CD4-positive, alpha-beta T cell treated with Interleukin-21 for 1 hour (primary cell): ENCODE results near the gene SMOC2.

Experiments
- DNase-seq: peaks from one replicate; pipeline ENCODE4 v3.0.0-alpha.2; 2020

Gene SMOC2

GRCh38 chr6:168415993-168416530 is 24.9 kb upstream of the SMOC2 start:
- no peak for DNase-seq

GRCh38 chr6:168416531-168416930 is 24.5 kb upstream of the SMOC2 start:
- DNase-seq: no peak

GRCh38 chr6:168417191-168417590 is 23.8 kb upstream of the SMOC2 start:
- no peak for DNase-seq

GRCh38 chr6:168417679-168418557 is 23.1 kb upstream of the SMOC2 start:
- no peak for DNase-seq

- no peak for DNase-seq
Observed at GRCh38 chr6:168418711-168419121, 22.3 kb upstream of the SMOC2 start.

GRCh38 chr6:168419569-168419968 is 21.4 kb upstream of the SMOC2 start:
- DNase-seq: no peak

- DNase-seq: no peak
Observed at GRCh38 chr6:168420084-168420483, 20.9 kb upstream of the SMOC2 start.

- DNase-seq: no peak
Observed at GRCh38 chr6:168420706-168421105, 20.3 kb upstream of the SMOC2 start.

GRCh38 chr6:168427184-168427583 is 13.8 kb upstream of the SMOC2 start:
- no peak for DNase-seq

- no peak for DNase-seq
Observed at GRCh38 chr6:168428052-168428826, 12.7 kb upstream of the SMOC2 start.

GRCh38 chr6:168428863-168429262 is 12.1 kb upstream of the SMOC2 start:
- DNase-seq: no peak

- no peak for DNase-seq
Observed at GRCh38 chr6:168432196-168432595, 8.8 kb upstream of the SMOC2 start.

- DNase-seq: no peak
Observed at GRCh38 chr6:168433898-168434297, 7.1 kb upstream of the SMOC2 start.

- DNase-seq: no peak
Observed at GRCh38 chr6:168434505-168434904, 6.5 kb upstream of the SMOC2 start.

GRCh38 chr6:168437751-168438150 is 3.2 kb upstream of the SMOC2 start:
- DNase-seq: no peak

- DNase-seq: no peak
Observed at GRCh38 chr6:168438783-168439520, 2.0 kb upstream of the SMOC2 start.

GRCh38 chr6:168439794-168440450 is 1.1 kb upstream of the SMOC2 start:
- no peak for DNase-seq

GRCh38 chr6:168441434-168442391 is 729 bp downstream of the SMOC2 start:
- no peak for DNase-seq

- no peak for DNase-seq
Observed at GRCh38 chr6:168442646-168443045, 1.7 kb downstream of the SMOC2 start.

- DNase-seq: no peak
Observed at GRCh38 chr6:168447282-168447681, 6.3 kb downstream of the SMOC2 start.

GRCh38 chr6:168447700-168448099 is 6.7 kb downstream of the SMOC2 start:
- DNase-seq: no peak
